ENCODE data around the gene PTCD1. TPM values are rescaled to one million over a fixed set of nuclear protein-coding genes. Genes with fewer than 3 reads are reported as not detected.

PTCD1 gene
- total RNA-seq, 4 donors from 2014 or later: 5.7 to 12.7 (median 6.6) TPM

GRCh38 chr7:99375070-99375807, 63.4 kb downstream of the PTCD1 start:
- no peak for DNase-seq
- TF ChIP-seq POLR2A (IDR thresholded peaks at IDR 0.05): peak in 1 of 4 donors; percentile 54
- TF ChIP-seq, protein P1, sequence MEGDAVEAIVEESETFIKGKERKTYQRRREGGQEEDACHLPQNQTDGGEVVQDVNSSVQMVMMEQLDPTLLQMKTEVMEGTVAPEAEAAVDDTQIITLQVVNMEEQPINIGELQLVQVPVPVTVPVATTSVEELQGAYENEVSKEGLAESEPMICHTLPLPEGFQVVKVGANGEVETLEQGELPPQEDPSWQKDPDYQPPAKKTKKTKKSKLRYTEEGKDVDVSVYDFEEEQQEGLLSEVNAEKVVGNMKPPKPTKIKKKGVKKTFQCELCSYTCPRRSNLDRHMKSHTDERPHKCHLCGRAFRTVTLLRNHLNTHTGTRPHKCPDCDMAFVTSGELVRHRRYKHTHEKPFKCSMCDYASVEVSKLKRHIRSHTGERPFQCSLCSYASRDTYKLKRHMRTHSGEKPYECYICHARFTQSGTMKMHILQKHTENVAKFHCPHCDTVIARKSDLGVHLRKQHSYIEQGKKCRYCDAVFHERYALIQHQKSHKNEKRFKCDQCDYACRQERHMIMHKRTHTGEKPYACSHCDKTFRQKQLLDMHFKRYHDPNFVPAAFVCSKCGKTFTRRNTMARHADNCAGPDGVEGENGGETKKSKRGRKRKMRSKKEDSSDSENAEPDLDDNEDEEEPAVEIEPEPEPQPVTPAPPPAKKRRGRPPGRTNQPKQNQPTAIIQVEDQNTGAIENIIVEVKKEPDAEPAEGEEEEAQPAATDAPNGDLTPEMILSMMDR (IDR thresholded peaks at IDR 0.05): peak in 1 of 6 experiments; percentile 5
- Histone ChIP-seq H3K27me3 (no peaks in the 10 kb centered on the region), H3K4me3 (peak overlapping the region; percentile 61 to 97 (median 80)), H3K9me3 (no peaks in the 10 kb centered on the region), H3K4me1 (peaks cover 19 to 85% (median 29%) of the 10 kb centered on the region in 3 donors), H3K27ac (peak overlapping the region; percentile 83 to 94 (median 89)), H3K36me3 (peaks cover 0 to 12% (median 0%) of the 10 kb centered on the region in 3 donors)
- WGBS, 2 donors: 9 to 14% methylated on average over 9 to 16 of the region's 58 CpGs
- intact Hi-C loops (cut with DNase I): no loop called here

- no peaks in the 10 kb centered on the region for H3K9me3 ChIP-seq
- H3K27me3 ChIP-seq: no peaks in the 10 kb centered on the region
- intact Hi-C loops (cut with DNase I): no loop called here
- 0 to 2% methylated on average over 6 to 8 of the region's 95 CpGs for WGBS, 2 donors
- H3K4me1 ChIP-seq: peaks cover 12 to 82% (median 21%) of the 10 kb centered on the region in 3 donors
- H3K36me3 ChIP-seq: peaks cover 0 to 12% (median 0%) of the 10 kb centered on the region in 3 donors
- H3K4me3 ChIP-seq: peak within 1 kb of the TSS; percentile 61 to 97 (median 80)
- TF ChIP-seq, protein P1 (IDR thresholded peaks at IDR 0.05): no peak
- TF ChIP-seq POLR2A (IDR thresholded peaks at IDR 0.05): peak in 2 of 4 donors; percentile 47 to 66
- peak; percentile 39 for DNase-seq
- H3K27ac ChIP-seq: peak within 1 kb of the TSS; percentile 83 to 94 (median 89)
Measured at GRCh38 chr7:99374111-99375064, 64.2 kb downstream of the PTCD1 start, which contains the start of gene ARPC1B. TSS of gene ARPC1B (plus strand) at chr7:99374730. CDS start at chr7:99385715, 10,985 bp downstream.

DNA sequence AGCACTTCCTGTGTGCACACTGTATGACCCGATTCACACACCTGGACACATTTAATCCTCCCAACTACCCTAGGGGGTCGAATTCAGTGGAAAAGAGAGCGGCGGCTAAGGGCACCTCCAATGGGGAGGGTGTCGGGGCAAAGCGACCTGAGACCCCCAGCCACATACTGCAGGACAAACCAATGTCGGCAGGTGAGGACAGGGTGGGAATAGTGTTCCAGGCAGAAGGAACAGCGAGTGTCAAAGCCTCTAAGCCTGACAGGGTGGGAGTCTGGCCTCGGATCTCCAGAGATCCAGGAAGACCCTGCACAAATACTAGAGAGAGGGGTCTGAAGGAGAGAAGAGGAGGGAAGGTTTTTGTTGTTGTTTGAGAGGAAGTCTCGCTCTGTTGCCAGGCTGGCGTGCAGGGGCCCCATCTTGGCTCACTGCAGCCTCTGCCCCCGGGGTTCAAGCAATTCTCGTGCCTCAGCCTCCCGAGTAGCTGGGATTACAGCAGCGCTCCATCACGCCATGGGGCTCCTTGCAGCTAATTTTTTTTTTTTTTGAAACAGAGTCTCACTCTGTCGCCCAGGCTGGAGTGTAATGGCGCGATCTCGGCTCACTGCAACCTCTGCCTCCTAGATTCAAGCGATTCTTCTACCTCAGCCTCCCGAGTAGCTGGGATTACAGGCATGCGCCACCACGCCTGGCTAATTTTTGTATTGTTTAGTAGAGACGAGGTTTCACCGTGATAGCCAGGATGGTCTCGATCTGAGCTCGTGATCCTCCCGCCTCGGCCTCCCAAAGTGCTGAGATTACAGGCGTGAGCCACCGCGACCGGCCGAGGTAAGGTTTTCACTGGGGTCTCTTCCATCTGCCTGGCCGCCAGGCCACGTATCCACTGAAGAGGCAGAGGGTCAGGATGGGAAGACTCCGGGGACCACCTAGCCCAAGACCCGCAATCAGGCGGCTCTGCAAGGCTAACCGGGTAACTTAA, 65.2 kb downstream of the PTCD1 start:
- DNase-seq: no peak
- TF ChIP-seq, protein P1 (IDR thresholded peaks at IDR 0.05): no peak
- no peak for TF ChIP-seq POLR2A (IDR thresholded peaks at IDR 0.05)
- intact Hi-C loops (cut with DNase I): no loop called here
- Histone ChIP-seq H3K27me3 (no peaks in the 10 kb centered on the region), H3K36me3 (peaks cover 0 to 16% (median 0%) of the 10 kb centered on the region in 3 donors), H3K4me3 (peak overlapping the region; percentile 61 to 97 (median 80)), H3K9me3 (no peaks in the 10 kb centered on the region), H3K4me1 (peaks cover 7 to 79% (median 14%) of the 10 kb centered on the region in 3 donors), H3K27ac (peak overlapping the region; percentile 83 to 94 (median 89))
- WGBS, 2 donors: 84 to 87% methylated on average over 16 to 21 of the region's 41 CpGs

- Histone ChIP-seq H3K9me3 (no peaks in the 10 kb centered on the region), H3K27me3 (no peaks in the 10 kb centered on the region), H3K4me1 (peaks cover 7 to 70% (median 14%) of the 10 kb centered on the region in 3 donors), H3K36me3 (peaks cover 0 to 15% (median 0%) of the 10 kb centered on the region in 3 donors), H3K4me3 (peak overlapping the region in 2 of 4 donors; percentile 13 to 37), H3K27ac (peak overlapping the region in 3 of 4 donors; percentile 43 to 66 (median 52))
- intact Hi-C loops (cut with DNase I): no loop called here
- TF ChIP-seq, protein P1 (IDR thresholded peaks at IDR 0.05): no peak
- no peak for TF ChIP-seq POLR2A (IDR thresholded peaks at IDR 0.05)
- WGBS, 2 donors: 47 to 57% methylated on average over 16 to 17 of the region's 21 CpGs
- DNase-seq: no peak
Measured at GRCh38 chr7:99372275-99373090, 66.1 kb downstream of the PTCD1 start.
